GM19452 (cell line): Measurements from ENCODE around the gene AKR1D1.
"Not testable (repeated sequence)": the region's sequence is repeated elsewhere in the genome, so short reads cannot be mapped to it uniquely, and the experiment has no call there.

Source experiments
- ATAC-seq: cut with Tn5 transposase; IDR thresholded peaks from one replicate; pipeline ENCODE4 v1.9.1; 2021; ENCODE audit not compliant: unreplicated experiment

Gene AKR1D1

GRCh38 chr7:138072726-138073125 lies 3.5 kb upstream of the AKR1D1 start:
- no peak for ATAC-seq

DNA sequence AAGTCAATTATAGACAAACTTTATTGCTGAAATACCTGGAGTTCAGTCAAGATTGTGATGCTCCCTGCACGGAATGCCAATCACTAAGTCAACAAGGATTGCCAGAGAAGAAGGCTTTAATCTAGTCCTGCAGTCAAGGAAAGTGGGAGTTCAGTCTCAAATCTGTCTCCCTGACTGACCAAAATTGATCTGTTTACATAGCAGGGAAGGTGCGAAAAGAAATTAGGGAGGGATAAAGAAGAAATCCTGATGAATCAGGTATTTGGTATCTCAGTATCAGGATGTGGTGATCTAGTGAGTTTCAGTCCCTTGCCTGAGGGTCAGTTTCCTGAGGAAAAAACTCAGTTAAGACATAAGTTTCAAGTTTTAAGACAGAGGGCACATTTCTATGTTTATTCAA lies 2.1 kb upstream of the AKR1D1 start:
- ATAC-seq, result no peak

DNA sequence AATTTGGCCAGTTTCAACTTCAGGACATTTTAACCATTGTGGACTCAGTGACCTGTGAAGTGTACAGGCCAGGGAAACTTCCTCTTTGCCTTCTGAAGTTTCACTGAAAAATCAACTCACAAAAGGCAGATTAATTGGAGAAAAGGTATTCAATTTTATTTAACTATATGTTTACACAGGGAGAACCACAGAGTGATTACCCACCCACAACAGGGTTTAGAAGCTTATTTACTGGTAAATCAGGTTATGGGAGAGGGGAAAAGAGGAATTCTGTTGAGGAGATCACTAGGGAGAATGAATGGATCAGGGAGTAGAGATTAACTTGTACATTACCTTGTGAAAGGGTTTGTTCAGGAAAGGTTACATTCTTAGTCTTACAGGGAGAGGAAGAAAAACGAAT lies 1.7 kb upstream of the AKR1D1 start:
- no peak for ATAC-seq

DNA sequence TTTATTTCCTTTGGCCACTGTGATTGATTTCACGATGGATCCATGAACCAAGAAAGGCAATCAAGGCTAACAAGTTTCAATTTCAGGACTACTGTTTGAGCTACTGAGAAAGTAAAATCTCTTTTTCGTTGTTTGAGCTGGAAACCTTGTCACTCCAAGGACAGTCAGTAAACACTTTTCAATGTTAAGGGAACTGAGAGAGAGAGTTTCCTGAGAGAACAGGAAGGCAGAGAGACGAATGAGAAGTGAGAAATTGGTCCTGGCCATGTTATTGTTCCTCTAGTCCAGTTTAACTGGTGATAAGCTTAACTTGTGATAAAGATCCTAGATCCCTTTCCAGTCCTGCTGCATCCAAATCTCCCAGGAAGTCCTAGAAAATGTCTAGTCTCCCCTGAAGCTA lies 909 bp upstream of the AKR1D1 start:
- ATAC-seq, result no peak

DNA sequence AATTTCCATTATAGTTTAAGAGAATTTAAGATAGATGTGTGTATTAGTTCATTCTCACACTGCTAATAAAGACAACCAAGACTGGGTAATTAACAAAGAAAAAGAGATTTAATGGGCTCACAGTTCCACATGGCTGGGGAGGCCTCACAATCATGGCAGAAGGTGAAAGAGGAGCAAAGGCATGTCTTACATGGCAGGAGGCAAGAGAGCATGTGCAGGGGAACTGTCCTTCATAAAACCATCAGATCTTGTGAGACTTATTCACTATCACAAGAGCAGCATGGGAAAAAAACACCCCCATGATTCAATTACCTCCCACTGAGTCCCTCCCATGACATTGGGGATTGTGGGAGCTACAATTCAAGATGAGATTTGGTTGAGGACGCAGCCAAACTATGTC lies 473 bp upstream of the AKR1D1 start:
- ATAC-seq, result not testable (repeated sequence)

- no peak for ATAC-seq
These were observed 1.6 kb downstream of the AKR1D1 start for GRCh38 chr7:138077809-138078208.

DNA sequence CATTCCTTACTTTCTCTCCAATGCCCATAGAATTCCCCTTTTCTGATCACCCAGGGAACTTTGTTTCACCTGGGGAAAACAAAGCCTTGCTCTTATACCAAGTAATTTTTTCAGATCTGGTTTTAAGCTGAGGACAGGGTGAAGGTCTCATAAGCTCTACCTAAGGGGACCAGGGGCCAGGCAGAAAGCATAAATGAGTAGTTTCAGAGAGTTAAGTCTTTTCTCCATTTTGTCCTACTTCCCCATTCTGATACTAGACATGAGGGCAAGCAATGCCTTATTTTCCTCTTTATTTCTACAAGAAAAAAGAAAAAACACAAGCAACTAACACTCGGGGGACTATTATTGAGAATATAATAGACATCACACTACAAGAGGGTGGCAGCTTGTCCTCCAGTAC lies 2.9 kb downstream of the AKR1D1 start:
- ATAC-seq, result no peak

DNA sequence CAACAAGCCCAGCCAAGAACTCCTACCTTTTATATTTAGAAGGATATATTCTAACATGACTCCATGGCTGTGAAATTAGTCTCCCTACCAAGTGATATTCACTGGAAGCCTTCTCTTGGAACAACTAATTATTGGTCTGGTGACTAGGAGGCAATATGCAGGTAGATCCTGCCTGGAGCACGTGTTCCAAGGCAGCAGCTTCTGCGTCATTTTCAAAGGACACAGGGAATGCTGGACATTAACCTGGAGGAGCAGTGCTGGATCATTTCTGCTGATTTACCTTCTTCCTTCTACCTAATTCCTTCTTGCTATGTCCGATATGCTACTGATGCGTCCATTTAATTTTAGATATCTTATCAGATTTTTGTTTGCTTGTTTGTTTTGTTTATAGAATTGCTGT lies 5.6 kb downstream of the AKR1D1 start:
- no peak for ATAC-seq

DNA sequence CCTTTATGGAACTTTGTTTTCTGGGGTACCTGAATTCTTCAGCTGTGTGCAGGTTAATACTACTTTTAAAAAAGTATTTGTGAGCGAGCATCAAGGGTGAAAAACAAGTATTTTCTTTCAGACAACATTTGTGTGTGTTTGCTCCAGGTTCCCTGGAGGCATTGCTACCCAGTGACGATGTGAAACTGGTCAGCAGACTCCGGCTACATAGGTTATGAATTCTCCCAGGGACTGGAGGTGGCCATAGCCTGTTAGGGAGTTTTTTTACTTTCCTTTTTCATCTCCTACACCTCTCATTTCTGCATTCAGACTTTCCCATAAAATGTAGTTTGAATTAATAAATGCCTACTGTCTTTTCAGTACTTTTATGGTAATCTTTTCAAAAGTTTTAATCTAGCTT lies 7.6 kb downstream of the AKR1D1 start:
- no peak for ATAC-seq

DNA sequence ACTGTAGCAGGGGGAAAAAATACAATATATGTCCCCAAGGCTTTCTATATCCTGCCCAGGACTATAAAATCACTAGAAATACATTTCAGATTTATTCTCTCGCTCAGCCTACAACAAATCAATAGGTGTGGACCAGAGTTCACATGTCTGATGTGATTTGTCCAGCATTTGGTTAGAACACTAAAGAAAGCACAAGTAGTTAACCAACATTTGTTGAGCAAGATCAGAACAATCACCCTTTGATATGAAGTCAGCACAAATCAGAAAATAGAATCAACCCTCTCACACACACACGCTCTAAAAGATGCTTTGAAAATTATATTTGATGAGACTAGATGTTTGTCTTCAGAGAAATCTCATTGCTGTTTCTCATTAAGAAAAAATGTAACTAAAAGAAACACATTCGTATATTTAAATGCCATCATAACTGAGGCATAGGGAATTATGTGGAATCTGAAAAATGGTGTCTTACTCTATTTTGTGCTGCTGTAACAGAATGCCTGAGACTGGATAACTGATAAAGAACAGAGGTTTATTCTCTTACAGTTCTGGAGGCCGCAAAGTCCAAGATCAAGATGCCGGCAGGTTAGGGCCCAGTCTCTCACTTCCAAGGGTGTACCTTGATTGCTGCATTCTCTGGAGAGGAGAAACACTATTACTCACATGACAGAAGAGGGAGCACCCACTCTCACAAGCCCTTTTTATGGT lies 10.5 kb downstream of the AKR1D1 start:
- no peak for ATAC-seq

- ATAC-seq, result no peak
These were observed 13.0 kb downstream of the AKR1D1 start for GRCh38 chr7:138089080-138089901.

GRCh38 chr7:138091032-138091431 lies 14.8 kb downstream of the AKR1D1 start:
- ATAC-seq, result no peak

- not testable (repeated sequence) for ATAC-seq
These were observed 15.6 kb downstream of the AKR1D1 start for GRCh38 chr7:138091840-138092239.

- no peak for ATAC-seq
These were observed 16.3 kb downstream of the AKR1D1 start for GRCh38 chr7:138092486-138093028.

DNA sequence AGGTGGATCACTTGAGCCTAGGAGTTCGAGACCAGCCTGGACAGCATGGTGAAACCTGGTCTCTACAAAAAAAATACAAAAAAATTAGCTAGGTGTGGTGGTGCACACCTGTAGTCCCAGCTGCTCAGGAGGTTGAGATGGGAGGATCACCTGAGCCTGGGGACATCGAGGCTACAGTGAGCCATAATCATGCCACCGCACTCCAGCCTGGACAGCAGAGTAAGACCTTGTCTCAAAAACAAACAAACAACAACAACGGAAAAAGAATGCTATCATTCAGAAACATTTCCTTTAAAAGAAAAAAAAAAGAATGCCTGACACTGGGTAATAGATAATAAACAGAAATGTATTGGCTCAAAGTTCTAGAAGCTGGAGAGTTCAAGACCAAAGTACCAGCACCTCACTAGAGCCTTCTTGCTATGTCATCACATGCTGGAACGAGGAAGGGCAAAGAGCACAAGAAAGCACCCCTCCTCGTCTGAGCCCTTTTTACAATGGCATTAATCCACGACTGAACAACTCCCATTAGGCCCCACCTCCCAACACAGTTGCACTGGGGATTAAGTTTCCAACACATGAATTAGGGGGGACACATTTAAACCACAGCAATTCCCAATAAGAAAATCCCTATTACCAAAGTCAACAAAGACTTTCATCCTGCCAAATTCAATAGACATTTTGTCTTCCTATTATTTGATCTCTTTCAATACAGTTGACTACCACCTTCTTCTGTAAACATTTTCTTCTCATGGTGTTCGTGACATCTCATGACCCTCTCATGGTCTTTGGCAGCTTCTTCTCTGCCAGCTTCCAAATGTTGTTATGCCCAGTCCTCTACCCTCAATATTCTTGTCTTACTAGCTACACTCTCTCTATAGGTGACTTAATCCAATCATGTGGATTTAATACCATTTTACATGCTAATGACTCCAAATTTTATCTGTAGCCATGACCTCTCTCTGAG lies 20.0 kb downstream of the AKR1D1 start:
- ATAC-seq, result no peak

GRCh38 chr7:138097064-138097741 lies 20.9 kb downstream of the AKR1D1 start:
- no peak for ATAC-seq

DNA sequence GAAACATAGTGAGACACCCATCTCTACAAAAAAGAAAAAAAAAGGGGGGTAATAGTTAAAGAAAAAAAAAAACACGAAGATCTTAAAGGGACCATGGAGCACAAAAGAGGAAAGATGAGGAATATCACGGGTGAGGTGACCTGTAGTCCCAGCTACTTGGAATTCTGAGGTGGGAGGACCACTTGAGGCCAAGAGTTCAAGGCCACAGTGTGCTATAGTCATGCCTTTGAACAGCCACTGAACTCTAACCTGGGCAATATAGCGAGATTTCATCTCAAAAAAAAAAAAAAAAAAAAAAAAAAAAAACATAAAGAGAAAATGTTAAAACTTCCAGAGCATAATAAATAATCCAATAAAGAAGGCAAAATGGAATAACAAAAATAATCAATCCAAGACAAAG lies 23.6 kb downstream of the AKR1D1 start:
- no peak for ATAC-seq

- ATAC-seq, result no peak
These were observed 29.0 kb downstream of the AKR1D1 start for GRCh38 chr7:138105221-138105620.

DNA sequence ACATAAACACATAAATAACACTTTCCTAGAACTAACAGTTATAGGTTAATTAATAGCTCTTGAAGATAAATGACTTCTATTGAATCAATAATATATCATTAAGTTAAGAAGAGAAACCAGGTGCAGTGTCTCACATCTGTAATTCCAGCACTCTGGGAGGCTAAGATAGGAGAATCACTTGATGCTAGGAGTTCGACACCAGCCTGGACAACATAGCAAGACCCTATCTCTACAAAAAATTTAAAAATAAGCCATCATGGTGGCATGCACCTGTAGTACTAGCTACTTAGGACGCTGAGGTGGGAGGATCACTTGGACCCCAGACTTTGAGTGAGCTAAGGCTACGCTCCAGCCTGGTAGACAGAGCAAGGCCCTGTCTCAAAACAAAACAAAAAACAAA lies 38.8 kb downstream of the AKR1D1 start:
- no peak for ATAC-seq

DNA sequence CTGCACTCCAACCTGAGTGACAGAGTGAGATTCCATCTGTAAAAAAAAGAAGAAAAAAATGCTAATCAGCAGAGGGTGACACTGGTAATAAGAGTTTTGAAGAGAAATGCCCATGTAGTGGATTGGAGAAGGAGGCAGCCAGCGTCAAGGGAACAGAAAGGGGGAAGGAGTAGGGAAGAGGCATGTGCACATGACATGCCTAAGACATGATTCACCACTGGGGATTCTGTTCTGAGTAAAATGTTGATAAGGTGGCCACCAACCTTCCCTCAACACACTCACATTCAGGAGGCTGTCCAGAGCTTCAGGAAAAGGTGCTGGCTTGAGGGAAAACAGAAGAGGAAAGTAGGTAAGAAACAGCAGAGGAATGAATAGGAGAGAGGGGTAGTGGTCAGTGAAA lies 39.9 kb downstream of the AKR1D1 start:
- no peak for ATAC-seq

- no peak for ATAC-seq
These were observed 40.6 kb downstream of the AKR1D1 start for GRCh38 chr7:138116892-138117291.
